ENCODE results near the gene TMCO1.
A peak's percentile ranks its signal among the peaks of the same experiment; 100 is the strongest.
"Not testable (repeated sequence)": the region's sequence is repeated elsewhere in the genome, so short reads cannot be mapped to it uniquely, and the experiment has no call there.

Gene TMCO1

DNA sequence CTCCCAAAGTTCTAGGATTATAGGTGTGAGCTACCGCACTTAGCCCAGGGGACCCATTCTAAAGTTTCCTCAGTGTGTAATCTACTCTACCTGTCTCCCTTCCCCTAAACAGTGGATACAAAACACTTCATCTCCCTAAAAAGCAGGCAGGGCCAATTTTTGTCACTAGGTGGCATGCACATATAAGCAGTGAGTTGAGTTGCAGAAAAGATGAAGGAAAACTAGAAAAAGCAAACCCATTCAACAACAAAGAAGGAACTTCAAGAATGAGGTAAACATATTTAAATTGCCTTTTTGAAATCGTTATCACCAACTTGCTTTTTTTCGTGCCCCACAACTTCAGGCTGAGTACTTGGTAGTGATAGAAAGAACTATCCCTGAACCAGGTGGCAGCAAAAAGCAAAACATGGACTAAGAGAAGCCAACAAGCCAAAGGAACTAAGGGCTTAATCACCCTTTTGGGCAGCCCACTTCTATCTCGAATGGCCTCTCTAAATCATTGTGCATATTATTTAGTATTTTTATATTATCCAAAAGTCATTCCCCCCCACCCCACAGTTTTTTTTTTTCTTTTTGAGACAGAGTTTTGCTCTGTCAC is 50.7 kb downstream of the TMCO1 start:
- DNase-seq, result peak; percentile 9
- Mint-ChIP-seq H3K4me1 (no peaks in the 10 kb centered on the region), H3K36me3 (ENCODE audit: low read depth) (no peaks in the 10 kb centered on the region), H3K27ac (no peak overlapping the region), H3K4me3 (no peak overlapping the region), H3K27me3 (no peaks in the 10 kb centered on the region), H3K9me3 (no peaks in the 10 kb centered on the region)
- ATAC-seq, result no peak

DNA sequence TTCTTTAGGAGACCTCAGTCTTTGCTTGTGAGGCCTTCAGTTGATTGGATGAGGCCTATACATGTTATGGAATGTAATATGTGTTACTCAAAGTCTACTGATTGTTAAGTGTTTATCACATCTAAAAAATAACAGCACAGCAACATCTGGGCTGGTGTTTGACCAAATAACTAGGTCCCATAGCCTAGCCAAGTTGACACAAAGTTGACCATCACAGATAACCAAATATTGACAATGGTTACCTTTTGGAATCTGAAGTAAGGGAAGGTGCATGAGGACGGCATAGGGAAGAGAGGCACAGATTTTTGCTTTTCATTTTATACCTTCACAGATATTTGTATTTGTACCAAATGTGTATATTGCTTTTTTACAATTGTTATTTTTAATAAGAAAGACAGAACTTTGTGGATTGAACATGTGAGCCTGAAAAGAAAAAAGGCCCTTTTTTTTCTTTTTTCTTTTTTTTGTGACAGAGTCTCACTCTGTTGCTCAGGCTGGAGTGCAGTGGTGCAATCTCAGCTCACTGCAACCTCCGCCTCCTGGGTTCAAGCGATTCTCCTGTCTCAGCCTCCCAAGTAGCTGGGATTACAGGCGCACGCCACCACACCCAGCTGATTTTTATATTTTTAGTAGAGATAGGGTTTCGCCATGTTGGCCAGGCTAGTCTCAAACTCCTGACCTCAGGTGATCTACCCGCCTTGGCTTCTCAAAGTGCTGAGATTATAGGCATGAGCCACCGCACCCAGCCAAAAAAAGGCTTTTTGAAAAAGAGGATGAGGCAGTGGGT is 52.2 kb downstream of the TMCO1 start:
- not testable (repeated sequence) for ATAC-seq; DNase-seq; H3K27me3 Mint-ChIP-seq; H3K9me3 Mint-ChIP-seq; H3K4me3 Mint-ChIP-seq; H3K36me3 Mint-ChIP-seq (ENCODE audit: low read depth); H3K27ac Mint-ChIP-seq; H3K4me1 Mint-ChIP-seq

DNA sequence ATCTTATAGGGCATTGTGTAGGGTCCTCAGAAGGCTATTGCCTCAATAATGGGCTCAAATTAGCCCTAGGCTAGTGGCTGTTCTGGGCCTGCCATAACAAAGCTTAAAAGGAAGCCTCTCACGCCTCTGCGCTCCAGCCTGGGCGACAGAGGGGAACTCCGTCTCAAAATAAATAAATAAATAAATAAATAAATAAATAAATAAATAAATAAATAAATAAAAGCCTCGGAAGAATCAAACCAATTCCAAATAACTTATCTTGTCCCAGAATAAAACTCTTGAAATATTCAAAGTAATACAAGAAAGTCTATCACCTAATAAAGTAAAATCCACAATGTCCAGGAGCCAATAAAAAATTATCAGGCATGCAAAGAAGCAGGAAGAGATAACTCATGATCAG is 55.9 kb downstream of the TMCO1 start:
- DNase-seq (no peak), ATAC-seq (no peak)
- no peaks in the 10 kb centered on the region for H3K9me3 Mint-ChIP-seq
- H3K4me1 Mint-ChIP-seq, result no peaks in the 10 kb centered on the region
- no peaks in the 10 kb centered on the region for H3K36me3 Mint-ChIP-seq (ENCODE audit: low read depth)
- no peak overlapping the region for H3K27ac Mint-ChIP-seq
- H3K27me3 Mint-ChIP-seq, result no peaks in the 10 kb centered on the region
- H3K4me3 Mint-ChIP-seq, result no peak overlapping the region

DNA sequence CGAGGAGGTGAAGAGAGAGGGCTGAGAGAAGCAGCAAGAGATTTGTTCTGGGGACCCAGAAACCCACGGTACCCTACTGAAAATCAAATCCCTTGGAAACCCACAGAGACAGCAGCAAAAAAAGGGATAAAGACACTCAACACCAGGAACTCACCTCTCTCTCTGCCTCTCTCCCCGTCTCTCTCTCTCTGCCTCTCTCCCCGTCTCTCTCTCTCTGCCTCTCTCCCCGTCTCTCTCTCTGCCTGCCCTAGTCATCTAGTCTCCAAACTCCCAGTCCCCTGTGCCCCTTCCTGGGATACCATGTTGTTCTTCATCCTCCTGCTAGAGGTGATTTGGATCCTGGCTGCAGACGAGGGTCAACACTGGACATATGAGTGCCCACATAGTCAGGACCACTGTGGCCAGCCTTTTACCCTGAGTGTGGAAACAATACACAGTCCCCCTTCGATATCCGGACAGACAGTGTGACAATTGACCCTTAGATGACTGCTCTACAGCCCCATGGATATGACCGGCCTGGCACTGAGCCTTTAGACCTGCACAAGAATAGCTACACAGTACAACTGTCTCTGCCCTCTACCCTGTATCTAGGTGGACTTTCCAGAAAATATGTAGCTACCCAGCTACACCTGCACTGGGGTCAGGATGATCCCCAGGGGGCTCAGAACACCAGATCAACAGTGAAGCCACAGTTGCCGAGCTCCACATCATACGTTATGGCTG is 60.5 kb downstream of the TMCO1 start:
- no peak for DNase-seq
- H3K4me3 Mint-ChIP-seq, result no peak overlapping the region
- H3K4me1 Mint-ChIP-seq, result no peaks in the 10 kb centered on the region
- no peak overlapping the region for H3K27ac Mint-ChIP-seq
- H3K36me3 Mint-ChIP-seq (ENCODE audit: low read depth), result no peaks in the 10 kb centered on the region
- H3K27me3 Mint-ChIP-seq, result peaks cover 4% of the 10 kb centered on the region
- no peaks in the 10 kb centered on the region for H3K9me3 Mint-ChIP-seq
- no peak for ATAC-seq

DNA sequence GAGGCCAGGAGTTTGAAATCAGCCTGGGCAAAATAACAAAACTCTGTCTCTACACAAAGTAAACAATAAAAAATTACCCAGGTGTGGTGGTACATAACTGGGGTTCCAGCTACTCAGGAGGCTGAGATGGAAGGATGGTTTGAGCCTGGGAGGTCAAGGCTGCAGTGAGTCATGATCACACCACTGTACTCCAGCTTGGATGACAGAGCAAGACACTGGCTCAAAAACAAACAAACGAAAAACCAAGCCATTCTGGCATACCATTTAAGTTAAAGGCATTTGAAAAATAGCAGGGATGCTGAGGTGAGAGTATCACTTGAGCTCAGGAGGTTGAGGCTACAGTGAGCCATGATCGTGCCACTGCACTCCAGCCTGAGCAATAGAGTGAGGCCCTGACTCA is 65.0 kb downstream of the TMCO1 start:
- ATAC-seq (no peak), DNase-seq (no peak)
- H3K36me3 Mint-ChIP-seq (ENCODE audit: low read depth), result no peaks in the 10 kb centered on the region
- no peaks in the 10 kb centered on the region for H3K9me3 Mint-ChIP-seq
- H3K27ac Mint-ChIP-seq, result no peak overlapping the region
- H3K4me3 Mint-ChIP-seq, result no peak overlapping the region
- peaks cover 4% of the 10 kb centered on the region for H3K27me3 Mint-ChIP-seq
- H3K4me1 Mint-ChIP-seq, result peaks cover 4% of the 10 kb centered on the region

DNA sequence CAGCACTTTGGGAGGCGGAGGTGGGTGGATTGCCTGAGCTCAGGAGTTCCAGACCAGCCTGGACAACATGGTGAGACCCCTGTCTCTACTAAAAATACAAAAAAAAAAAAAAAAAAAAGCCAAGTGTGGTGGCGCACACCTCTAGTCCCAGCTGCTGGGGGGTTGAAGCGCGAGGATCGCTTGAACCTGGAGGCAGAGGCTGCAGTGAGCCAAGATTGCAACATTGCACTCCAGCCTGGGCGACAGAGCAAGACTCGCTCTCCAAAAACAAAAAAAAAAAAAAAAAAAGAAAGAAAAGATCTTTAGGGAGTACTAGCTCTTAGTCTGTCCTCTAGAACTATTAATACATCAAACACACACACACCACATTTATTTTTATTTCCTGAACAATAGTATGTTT is 66.7 kb downstream of the TMCO1 start:
- peaks cover 14% of the 10 kb centered on the region for H3K4me1 Mint-ChIP-seq
- not testable (repeated sequence) for H3K27ac Mint-ChIP-seq; H3K9me3 Mint-ChIP-seq; ATAC-seq; H3K4me3 Mint-ChIP-seq; H3K27me3 Mint-ChIP-seq; H3K36me3 Mint-ChIP-seq (ENCODE audit: low read depth); DNase-seq

DNA sequence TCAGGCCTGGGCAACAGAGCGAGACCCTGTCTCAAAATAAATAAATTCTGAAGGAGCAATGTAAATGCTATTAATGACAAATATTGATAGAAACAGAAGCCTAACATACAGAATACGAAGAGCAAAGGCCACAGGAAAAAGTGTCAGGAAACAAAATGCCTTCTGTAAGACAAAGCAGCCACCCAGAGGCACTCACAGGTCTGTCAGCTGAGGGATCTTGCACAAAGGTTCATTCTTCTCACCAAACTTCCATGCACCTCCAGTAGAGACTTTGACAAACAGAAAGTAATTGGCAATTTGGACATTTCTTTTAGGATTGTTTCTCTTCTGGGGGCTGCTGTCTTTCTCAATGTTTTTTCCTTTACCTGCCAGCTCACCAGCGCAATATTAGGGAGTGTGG is 69.1 kb downstream of the TMCO1 start:
- Mint-ChIP-seq H3K4me3 (no peak overlapping the region), H3K4me1 (peaks cover 30% of the 10 kb centered on the region)

DNA sequence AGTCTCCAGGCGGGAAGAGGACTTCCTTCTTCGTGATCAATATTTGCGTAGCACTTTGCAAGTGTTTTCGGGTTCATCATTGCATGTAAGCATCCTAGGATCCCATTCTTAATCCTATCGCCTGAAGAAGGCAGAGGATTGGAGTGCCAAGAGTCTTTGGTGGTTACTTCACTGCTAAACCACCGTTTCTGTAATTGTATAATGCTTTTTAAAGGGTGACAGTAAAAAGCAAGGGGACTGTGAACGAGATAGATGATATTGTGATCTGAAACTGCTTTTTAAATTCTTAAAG is 70.0 kb downstream of the TMCO1 start:
- Mint-ChIP-seq H3K4me3 (peak overlapping the region; percentile 96), H3K4me1 (peaks cover 30% of the 10 kb centered on the region), H3K27ac (peak overlapping the region; percentile 91), H3K9me3 (no peaks in the 10 kb centered on the region), H3K27me3 (no peaks in the 10 kb centered on the region), H3K36me3 (ENCODE audit: low read depth) (peaks cover 14% of the 10 kb centered on the region)
- DNase-seq, result no peak
- no peak for ATAC-seq

More for the DNA sequence above, 69.1 kb downstream of the TMCO1 start:
- ATAC-seq (no peak), DNase-seq (no peak)
- Mint-ChIP-seq H3K9me3 (no peaks in the 10 kb centered on the region), H3K36me3 (ENCODE audit: low read depth) (peaks cover 5% of the 10 kb centered on the region), H3K27ac (no peak overlapping the region), H3K27me3 (no peaks in the 10 kb centered on the region)

DNA sequence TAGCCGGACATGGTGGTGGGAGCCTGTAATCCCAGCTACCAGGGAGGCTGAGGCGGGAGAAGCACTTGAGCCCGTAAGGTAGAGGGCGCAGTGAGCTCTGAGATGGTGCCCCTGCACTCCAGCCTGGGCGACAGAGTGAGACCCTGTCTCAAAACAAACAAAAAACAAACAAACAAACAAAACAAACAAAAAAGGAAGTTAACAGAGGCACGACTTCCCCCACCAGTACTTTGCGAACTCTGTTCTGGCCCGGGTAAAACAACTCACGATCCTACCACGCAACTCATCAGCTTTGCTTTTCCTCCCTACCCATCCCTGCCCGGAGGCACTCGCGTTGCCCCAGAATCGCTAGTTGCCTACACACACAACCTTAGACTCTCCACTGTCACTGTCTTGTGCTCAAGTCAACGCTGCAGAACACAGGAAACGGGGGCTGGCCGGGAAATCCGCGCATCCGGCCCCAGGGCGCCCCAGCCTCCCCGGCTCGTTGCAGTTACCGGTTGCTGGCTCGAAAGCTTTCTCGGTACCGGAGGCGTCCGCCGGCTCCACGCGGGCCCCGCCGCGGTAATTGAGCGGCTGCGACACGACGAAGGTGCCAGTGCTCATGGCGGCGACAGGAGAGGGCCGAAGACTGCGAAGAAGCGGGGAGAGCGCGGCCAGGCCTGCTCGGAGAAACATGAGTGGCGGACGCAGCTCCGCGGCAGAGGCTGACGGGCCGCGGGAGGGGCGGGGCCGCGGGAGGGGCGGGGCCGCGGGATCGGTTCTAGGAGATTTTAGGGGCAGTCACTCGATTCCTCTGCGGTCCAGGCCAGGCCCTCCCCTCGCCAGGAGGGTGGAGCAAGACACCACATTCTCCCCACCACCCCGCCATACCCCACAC is 70.5 kb downstream of the TMCO1 start, which contains the start of gene ALDH9A1:
Gene ALDH9A1, minus strand, starts transcription at position 682 of the 880 bp plus-strand sequence. Its CDS starts 4 bp downstream, at position 678.
- no peaks in the 10 kb centered on the region for H3K27me3 Mint-ChIP-seq
- peaks cover 30% of the 10 kb centered on the region for H3K4me1 Mint-ChIP-seq
- ATAC-seq (peak; percentile 96), DNase-seq (peak; percentile 92)
- H3K36me3 Mint-ChIP-seq (ENCODE audit: low read depth), result peaks cover 20% of the 10 kb centered on the region
- H3K27ac Mint-ChIP-seq, result peak within 1 kb of the TSS; percentile 91
- H3K9me3 Mint-ChIP-seq, result no peaks in the 10 kb centered on the region
- peak within 1 kb of the TSS; percentile 96 for H3K4me3 Mint-ChIP-seq

DNA sequence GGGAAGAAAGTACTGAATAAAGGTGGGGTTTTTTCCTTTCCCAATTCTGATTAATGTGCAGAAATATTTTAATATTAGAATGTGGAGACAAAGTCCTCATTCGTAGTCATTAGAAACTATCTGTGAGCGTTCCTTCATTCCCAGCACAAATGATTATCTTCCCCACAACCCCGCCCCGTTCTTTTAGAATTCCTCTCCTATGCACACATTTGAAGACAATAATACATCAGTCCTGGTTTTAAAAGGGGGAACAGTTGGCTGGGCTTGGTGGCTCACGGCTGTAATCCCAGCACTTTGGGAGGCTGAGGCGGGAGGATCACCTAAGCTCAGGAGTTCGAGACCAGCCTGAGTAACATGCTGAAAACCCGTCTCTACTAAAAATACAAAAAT is 71.2 kb downstream of the TMCO1 start:
- Mint-ChIP-seq H3K4me1 (peaks cover 30% of the 10 kb centered on the region), H3K27me3 (no peaks in the 10 kb centered on the region), H3K9me3 (no peaks in the 10 kb centered on the region), H3K36me3 (ENCODE audit: low read depth) (peaks cover 22% of the 10 kb centered on the region), H3K27ac (peak overlapping the region; percentile 91), H3K4me3 (peak overlapping the region; percentile 96)
- DNase-seq (no peak), ATAC-seq (no peak)

DNA sequence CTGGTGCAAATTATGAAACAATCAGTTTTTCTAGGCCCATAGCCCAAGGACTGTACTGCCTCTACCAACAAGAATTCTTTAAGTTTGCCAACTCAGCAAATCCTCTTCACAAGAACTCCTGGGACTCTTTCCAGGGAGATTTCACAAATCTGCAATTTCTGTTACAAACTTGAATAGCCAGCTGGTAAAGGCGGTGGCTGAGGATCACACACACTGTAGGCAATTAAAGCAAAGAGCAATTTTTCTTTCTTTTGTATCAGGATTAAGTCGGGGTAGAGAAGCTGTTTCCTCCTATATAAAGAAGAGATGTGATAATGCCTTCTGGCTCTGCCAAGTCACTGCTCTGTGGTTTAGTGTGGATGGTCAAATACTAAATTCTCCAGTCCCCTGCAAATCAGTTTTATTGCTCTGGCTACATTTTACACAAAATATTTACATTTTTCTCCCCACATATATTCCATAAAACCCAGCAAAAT is 72.0 kb downstream of the TMCO1 start:
- Mint-ChIP-seq H3K36me3 (ENCODE audit: low read depth) (peaks cover 27% of the 10 kb centered on the region), H3K27me3 (no peaks in the 10 kb centered on the region), H3K4me3 (peak overlapping the region; percentile 96), H3K9me3 (no peaks in the 10 kb centered on the region), H3K27ac (peak overlapping the region; percentile 41), H3K4me1 (peaks cover 35% of the 10 kb centered on the region)
- ATAC-seq, result no peak
- no peak for DNase-seq

DNA sequence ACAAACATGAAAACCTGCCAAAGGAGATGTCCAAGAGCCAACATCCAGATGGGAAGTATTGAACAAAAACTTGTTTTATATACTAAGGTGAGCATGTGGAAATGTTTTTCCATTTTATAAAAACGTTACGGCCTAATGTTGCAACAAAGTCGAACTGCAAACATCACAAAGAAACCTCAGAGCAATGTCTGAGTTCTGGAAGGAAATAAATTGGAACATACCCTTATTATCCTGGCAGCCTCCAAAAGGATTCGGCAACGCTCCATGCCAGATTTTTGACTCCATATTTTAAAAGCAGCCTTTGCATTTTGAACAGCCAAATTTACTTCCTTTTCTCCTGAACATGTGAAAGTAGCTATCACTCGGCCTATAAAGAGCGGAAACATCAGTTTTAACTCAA is 73.6 kb downstream of the TMCO1 start:
- peaks cover 41% of the 10 kb centered on the region for H3K4me1 Mint-ChIP-seq
- H3K4me3 Mint-ChIP-seq, result no peak overlapping the region
- H3K27me3 Mint-ChIP-seq, result no peaks in the 10 kb centered on the region
- peaks cover 35% of the 10 kb centered on the region for H3K36me3 Mint-ChIP-seq (ENCODE audit: low read depth)
- no peak overlapping the region for H3K27ac Mint-ChIP-seq
- H3K9me3 Mint-ChIP-seq, result no peaks in the 10 kb centered on the region
- DNase-seq, result no peak
- no peak for ATAC-seq

DNA sequence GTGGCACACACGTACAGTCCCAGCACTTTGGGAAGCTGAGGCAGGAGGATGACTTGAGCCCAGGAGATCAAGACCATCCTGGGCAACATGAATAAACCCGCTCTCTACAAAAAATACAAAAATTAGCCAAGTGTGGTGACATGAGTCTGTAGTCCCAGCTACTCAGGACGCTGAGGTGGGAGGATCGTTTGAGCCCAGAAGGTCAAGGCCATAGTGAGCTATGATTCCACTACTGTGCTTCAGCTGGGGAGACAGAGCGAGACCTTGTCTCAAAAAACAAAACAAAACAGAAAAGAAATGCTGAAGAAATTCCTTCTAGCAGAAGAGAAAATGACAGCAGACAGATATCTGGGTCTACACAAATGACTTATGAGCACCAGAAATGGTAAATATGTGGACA is 80.6 kb downstream of the TMCO1 start:
- H3K9me3 Mint-ChIP-seq, result no peaks in the 10 kb centered on the region
- no peak overlapping the region for H3K27ac Mint-ChIP-seq
- no peaks in the 10 kb centered on the region for H3K27me3 Mint-ChIP-seq
- H3K4me3 Mint-ChIP-seq, result no peak overlapping the region
- H3K4me1 Mint-ChIP-seq, result peaks cover 39% of the 10 kb centered on the region
- ATAC-seq (no peak), DNase-seq (no peak)
- H3K36me3 Mint-ChIP-seq (ENCODE audit: low read depth), result peaks cover 40% of the 10 kb centered on the region

DNA sequence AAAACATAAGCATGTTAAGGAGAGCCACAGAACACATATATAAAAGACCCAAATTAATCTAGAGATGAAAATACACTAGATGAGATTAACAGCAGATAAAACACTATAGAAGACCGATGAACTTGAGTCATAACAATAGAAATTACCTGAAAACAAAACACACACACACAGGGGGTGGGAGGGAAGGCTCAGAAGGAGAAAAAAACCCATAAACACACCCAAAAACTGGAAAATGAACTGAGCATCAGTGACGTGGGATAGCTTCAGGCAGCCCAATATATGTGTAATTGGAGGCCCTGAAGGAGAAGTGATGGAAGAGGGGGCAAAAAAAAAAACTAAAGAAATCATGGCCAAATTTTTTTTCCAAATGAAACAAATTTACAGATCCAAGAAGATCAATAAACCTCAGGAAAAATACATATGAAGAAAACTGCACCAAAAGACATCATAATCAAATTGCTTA is 81.7 kb downstream of the TMCO1 start:
- Mint-ChIP-seq H3K4me1 (peaks cover 37% of the 10 kb centered on the region), H3K27me3 (no peaks in the 10 kb centered on the region), H3K27ac (peak overlapping the region; percentile 14), H3K4me3 (no peak overlapping the region), H3K9me3 (no peaks in the 10 kb centered on the region), H3K36me3 (ENCODE audit: low read depth) (peaks cover 48% of the 10 kb centered on the region)
- ATAC-seq (no peak), DNase-seq (no peak)

Data from activated naive CD8-positive, alpha-beta T cell treated with anti-CD3 and anti-CD28 coated beads, Interleukin-2, amount 50 U/mL, for 24 hours (primary cell).